ENCODE measurements around the gene XRN2.

- TF ChIP-seq CTCF (IDR thresholded peaks at IDR 0.05) = no peak
- no peak for TF ChIP-seq POLR2A (IDR thresholded peaks at IDR 0.05)
Measured at GRCh38 chr20:21353236-21353635, 50.1 kb downstream of the XRN2 start.

All from lower leg skin (tissue), 3 donors.